ENCODE measurements around the gene FNDC7.

GRCh38 chr1:108745980-108746381 is 33.3 kb downstream of the FNDC7 start:
- TF ChIP-seq CTCF (IDR thresholded peaks at IDR 0.05; ENCODE audit: extremely low read depth in 1 of 2, insufficient read depth in 1 of 2, low read depth in 1 of 2, low read length in 2 of 2) (no peak), POLR2AphosphoS5 (IDR thresholded peaks at IDR 0.05; ENCODE audit: insufficient read depth, low read depth, low read length) (no peak), JUN (IDR thresholded peaks at IDR 0.05; ENCODE audit: borderline replicate concordance, insufficient read depth, insufficient read length, low read depth) (no peak), POLR2A (IDR thresholded peaks at IDR 0.05; ENCODE audit: low read depth, low read length) (no peak), EZH2 (IDR thresholded peaks at IDR 0.05; ENCODE audit: borderline replicate concordance, low read depth, low read length, severe bottlenecking) (no peak), FOS (IDR thresholded peaks at IDR 0.05; ENCODE audit: borderline replicate concordance, insufficient read depth, low read length) (no peak)
